Esophagus squamous epithelium (tissue), 4 donors: ENCODE data around the gene SLC44A3.

Experiments
- CTCF ChIP-seq, 6 experiments: fragments of 450-650 bp in 4 of 6; fragments of 200-600 bp in 2 of 6; sonication (generic) in 2 of 6; IDR thresholded peaks; one replicate each; pipeline ENCODE4 v1.5.1; 2016 to 2019; ENCODE audit warnings: antibody characterized with exemption in 6 of 6, mild to moderate bottlenecking in 4 of 6, moderate library complexity in 4 of 6
- POLR2A ChIP-seq, 4 donors: fragments of 450-650 bp; IDR thresholded peaks; one replicate each; pipeline ENCODE4 v1.6.1; 2017; ENCODE audit warnings: antibody characterized with exemption in 4 of 4, mild to moderate bottlenecking in 4 of 4, moderate library complexity in 3 of 4

GRCh38 chr1:94803517-94804441, 16.4 kb upstream of the SLC44A3 start:
- TF ChIP-seq POLR2A (IDR thresholded peaks at IDR 0.05) (no peak), CTCF (IDR thresholded peaks at IDR 0.05) (no peak)
